HT1080 (cell line): ENCODE results near the gene SENP5. TPM values are rescaled to one million over a fixed set of nuclear protein-coding genes. Genes with fewer than 3 reads are reported as not detected.
"Not testable (repeated sequence)": the region's sequence is repeated elsewhere in the genome, so short reads cannot be mapped to it uniquely, and the experiment has no call there.

Experiments used
- DNase-seq: peaks from one replicate; pipeline ENCODE4 v3.0.0-alpha.2; 2015; ENCODE audit warnings: low read depth
- polyA plus RNA-seq, 2 experiments: library from polyadenylated mRNA; depleted of rRNA; stranded (reverse); fragments of >200 nt; gene quantifications; 2 replicates each; pipeline ENCODE4 v1.2.3, GENCODE V29; 2015
- total RNA-seq: library from RNA; depleted of rRNA; stranded (reverse); fragments of >200 nt; shearing (Covaris generic); gene quantifications from 2 replicates; pipeline ENCODE4 v1.2.3, GENCODE V29; 2014; rRNA removed

SENP5 gene
- total RNA-seq: 57.3 and 60.2 TPM in 2 replicates
- 17.7 and 20.6 TPM in 2 replicates for polyA plus RNA-seq (2015; cell fraction: cytosol; rRNA removed)
- 39.5 and 41.2 TPM in 2 replicates for polyA plus RNA-seq (2015; cell fraction: nucleus; rRNA removed)

GRCh38 chr3:196867507-196868296, at the start of gene SENP5:
SENP5 (plus strand) TSS chr3:196867920; CDS start chr3:196885182, 17,262 bp downstream.
- peak; percentile 83 for DNase-seq

DNA sequence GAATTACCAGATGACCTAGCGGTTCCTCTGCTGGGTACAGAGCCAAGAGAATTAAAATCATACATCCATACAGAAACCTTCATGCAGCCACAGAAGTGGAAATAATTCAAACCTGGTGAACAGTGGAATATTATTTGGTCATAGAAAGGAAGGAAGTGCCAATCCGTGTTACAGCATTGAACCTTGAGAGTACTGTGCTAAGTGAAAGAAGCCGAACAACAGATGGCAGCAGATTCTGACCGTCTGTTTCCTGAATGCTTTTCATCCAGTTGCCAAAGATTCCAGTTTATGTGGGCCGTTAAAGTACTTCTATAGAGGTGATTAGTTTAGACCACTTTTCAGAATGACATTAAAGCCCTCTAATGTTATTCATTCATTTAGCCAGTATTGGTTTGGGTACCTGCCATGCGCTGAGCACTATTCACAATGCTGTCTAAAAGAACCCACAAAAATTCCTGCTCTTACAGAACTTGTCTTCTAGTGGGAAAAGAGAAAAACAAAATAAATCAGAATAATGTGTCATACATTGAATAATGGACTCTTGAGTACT, 45.8 kb upstream of the SENP5 start:
- no peak for DNase-seq

DNA sequence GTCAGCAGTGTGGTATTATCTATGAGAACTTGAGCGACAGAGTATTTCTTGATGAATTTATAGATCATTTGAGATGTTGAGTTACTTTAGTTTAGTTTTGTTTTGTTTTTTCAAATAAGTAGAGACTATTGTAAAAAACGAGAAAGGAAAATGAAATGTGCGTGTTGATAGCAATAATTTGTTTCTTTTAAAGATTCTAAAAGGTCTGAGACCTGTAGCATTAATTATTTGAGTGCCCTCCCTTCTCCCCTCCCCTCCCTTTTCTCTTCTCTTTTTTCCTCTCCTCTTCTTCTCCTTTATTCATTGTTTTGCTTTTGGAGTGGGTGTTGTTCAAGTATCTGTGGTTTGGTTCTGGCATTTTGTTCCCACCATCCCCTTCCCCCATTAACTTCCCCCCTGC, 38.1 kb upstream of the SENP5 start:
- DNase-seq: not testable (repeated sequence)

GRCh38 chr3:196835086-196835485, 32.6 kb upstream of the SENP5 start:
- no peak for DNase-seq

GRCh38 chr3:196836626-196837025, 31.1 kb upstream of the SENP5 start:
- DNase-seq: not testable (repeated sequence)

DNA sequence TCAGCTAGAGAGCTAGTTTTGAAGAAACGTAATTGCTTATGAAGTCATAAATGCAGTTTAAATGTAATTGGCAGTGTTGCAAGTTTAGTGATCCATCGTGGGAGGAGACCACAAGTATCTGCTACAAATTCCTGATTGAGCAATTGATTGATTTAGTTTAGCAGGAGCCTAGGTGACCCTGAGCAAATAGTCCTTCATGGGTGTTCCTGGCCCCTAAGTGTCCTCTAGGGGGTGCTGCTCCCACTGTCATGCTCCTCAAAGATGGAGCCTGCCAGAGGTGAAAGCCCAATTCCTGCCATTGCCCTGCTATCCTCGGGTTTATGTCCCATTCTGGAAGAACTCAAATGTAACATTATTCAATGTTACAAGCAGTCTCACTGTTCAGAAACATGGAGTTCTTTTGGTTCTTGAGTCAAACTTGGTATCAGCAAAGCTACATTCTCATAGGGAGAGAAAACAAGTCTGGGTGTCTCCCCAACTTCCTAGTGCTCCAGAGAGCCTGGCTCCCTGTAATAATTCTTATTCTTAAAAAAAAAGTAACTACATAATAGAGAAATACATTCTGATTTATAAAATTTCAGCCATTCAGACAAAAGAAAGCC, 29.8 kb upstream of the SENP5 start:
- peak; percentile 49 for DNase-seq

DNA sequence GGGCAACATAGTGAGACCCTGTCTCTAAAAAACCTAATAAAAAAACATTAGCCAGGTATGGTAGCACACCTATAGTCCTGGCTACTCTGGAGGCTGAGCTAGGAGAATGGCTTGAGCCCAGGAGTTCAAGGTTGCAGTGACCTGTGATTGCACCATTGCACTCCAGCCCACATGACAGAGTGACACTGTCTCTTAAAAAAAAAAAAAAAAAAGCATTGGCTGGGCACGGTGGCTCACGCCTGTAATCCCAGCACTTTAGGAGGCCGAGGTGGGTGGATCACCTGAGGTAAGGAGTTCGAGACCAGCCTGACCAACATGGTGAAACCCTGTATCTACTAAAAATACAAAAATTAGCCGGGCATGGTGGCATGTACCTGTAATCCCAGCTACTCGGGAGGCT, 28.4 kb upstream of the SENP5 start:
- DNase-seq: not testable (repeated sequence)

DNA sequence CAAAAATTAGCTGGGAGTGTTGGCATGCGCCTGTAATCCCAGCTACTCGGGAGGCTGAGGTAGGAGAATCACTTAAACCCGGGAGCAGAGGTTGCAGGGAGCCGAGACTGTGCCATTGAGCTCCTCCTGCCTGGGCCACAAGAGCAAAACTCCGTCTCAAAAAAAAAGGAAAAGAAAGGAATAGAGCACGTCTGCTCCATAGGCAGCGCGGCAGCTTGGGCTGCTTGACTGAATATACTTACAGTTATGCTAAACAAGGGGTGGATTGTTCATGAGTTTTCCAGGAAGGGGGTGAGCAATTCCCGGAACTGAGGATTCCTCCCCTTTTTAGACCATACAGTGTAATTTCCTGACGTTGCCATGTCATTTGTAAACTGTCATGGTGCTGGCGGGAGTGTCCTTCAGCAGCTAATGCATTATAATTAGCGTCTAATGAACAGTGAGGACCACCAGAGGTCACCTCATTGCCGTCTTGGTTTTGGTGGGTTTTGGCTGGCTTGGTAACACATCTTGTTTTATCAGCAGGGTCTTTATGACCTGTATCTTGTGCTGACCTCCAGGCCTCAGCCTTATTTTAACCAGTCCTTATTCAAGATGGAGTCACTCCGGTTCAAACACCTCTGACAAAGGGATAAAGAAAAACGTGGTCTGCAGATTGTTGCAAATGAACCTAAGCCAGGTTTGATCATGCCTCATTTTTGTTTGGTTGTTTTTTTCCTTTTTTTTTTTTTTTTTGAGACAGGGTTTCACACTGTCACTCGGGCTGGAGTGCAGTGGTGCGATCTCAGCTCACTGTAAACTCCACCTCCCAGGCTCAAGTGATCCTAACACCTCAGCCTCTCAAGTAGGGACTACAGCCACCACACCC, 24.9 kb upstream of the SENP5 start:
- peak; percentile 37 for DNase-seq

- DNase-seq: no peak
Measured at GRCh38 chr3:196843435-196844110, 24.1 kb upstream of the SENP5 start.

DNA sequence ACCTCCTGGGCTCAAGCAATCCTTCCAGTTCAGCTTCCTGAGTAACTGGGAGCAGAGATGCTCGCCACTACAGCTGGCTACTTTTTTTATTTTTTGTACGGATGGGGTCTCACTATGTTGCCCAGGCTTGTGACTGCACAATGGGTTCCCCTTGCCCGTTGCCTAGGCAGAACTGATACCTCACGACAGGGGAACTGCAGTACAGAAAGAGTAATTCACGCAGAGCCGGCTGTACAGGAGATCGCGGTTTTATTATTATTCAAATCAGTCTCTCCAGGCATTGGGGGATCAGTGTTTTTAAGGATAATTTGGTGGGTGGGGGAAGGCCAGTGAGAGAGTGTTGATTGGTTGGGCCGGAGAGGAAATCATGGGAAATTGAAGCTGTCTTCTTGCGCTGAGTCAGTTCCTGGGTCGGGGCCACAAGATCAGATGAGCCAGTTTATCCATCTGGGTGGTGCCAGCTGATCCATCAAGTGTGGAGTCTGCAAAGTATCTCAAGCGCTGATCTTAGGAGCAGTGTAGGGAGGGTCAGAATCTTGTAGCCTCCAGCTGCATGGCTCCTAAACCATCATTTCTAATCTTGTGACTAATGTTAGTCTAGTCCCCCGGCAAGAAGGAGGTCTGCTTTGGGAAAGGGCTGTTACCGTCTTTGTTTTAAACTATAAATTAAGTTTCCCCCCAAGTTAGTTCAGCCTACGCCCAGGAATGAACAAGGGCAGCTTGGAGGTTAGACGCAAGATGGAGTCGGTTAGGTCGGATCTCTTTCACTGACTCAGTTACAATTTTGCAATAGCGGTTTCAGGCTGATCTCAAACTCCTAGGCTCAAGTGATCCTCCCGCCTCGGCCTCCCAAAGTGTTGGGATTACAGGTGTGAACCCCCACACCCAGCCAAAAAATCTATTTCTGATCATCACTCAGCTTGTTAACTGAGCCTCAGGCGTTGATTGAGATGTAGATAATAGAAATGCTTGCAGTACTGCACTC, 23.2 kb upstream of the SENP5 start:
- DNase-seq: not testable (repeated sequence)

DNA sequence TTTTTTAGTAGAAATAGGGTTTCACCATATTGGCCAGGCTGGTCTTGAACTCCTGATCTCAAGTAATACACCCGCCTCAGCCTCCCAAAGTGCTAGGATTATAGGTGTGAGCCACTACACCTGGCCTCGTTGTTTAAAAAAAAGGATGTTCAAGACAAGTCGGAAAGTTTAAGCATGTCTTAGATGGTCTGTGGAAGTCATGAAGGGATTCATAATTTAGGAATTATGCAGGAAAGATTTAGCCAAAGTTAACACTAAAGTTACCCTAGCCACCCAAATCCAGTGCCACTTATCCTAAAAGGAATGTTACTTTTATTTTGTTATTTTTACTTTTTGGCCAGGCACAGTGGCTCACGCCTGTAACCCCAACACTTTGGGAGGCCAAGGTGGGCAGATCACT, 19.3 kb upstream of the SENP5 start:
- not testable (repeated sequence) for DNase-seq

DNA sequence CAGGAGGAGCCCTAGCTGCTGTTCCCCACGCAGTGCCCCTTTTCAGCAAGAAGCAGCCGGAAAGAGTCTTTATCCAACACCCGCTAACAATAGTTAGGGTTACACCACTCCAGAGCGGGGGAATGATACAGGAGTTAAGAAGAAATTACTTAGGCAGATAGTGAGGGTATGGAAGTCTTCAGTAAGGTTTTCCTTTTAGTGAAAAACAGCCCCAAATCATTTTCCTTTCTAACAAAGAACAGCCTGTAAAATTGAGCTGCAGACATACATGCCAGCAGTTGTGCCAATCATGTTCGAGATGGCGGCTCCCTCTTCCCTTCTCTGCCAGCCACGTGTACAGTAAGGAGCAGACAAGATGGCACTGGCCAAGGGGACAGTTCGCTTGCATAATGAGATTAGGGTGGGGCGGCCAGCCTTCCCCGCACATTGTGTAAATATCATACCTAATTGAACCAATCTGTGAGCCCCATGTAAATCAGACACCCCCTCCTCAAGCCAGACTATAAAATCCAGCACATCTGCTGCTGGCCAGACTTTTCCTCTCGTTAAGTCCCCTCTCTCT, 18.5 kb upstream of the SENP5 start:
- no peak for DNase-seq

- not testable (repeated sequence) for DNase-seq
Measured at GRCh38 chr3:196863000-196863399, 4.7 kb upstream of the SENP5 start.

DNA sequence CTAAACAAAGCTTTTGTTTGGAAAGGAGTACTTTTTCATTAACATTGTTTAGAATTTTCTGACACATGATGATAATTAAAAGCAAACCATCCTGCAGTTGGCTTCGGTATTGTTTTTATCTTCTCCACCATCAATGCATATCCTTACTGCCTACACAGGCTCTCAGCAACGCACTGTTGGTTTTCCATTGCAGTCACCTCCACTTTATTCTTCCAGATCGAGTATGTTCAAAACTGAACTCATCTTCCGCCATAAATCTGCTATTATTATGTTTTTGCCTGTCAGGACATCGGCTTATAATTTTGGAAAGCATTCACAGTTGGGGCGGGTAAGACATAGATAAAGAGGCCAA, 589 bp upstream of the SENP5 start:
- no peak for DNase-seq

GRCh38 chr3:196868297-196868661, 559 bp downstream of the SENP5 start:
- peak; percentile 42 for DNase-seq

- DNase-seq: no peak
Measured at GRCh38 chr3:196872316-196872715, 4.6 kb downstream of the SENP5 start.

DNA sequence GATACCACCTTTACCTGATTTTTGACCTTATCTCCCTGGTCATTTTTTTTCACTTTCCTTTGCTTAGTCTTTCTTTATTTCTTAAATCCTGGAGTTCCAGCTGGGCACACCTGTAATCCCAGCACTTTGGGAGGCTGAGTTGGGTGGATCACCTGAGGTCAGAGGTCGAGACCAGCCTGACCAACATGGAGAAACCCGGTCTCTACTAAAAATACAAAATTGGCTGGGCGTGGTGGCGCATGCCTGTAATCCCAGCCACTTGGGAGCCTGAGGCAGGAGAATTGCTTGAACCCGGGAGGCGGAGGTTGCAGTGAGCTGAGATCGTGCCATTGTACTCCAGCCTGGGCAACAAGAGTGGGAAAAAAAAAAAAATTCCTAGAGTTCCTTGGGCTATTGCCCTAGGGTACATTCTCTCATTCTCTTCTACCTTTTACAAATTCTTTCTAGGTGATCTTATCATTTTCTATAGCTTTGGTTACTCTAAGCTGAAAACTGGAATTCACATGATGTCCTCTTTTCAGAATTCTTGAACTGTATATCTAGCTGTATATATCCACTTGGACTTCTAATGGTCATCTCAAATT, 6.9 kb downstream of the SENP5 start:
- not testable (repeated sequence) for DNase-seq

DNA sequence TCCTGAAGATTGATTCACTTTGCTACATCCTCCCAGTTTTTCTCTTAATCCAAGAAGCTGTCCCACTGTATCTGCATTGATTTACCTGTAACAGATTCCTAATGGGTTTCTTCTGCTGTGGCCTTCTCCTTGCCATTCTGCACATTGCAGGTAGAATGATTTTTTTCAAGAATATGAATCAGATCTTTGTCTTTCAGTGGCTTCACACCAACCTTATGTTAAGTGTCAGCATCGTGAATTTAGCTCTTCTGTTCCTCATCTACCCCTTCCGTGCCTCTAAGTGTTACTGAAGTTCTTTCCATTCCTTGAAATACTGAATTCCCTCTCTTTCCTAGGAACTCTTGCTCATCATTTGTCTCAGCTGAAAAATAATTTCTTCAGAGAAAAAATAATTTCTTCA, 7.5 kb downstream of the SENP5 start:
- no peak for DNase-seq

GRCh38 chr3:196883361-196883760, 15.6 kb downstream of the SENP5 start:
- DNase-seq: no peak
